Osteoblast (primary cell): ENCODE measurements around the gene MESD. TPM values are rescaled to one million over a fixed set of nuclear protein-coding genes. Genes with fewer than 3 reads are reported as not detected.

Experiments
- DNase-seq: peaks from one replicate; pipeline ENCODE4 v3.0.0; 2011; ENCODE audit warnings: low spot score, mixed read lengths; ENCODE audit not compliant: insufficient read length; ENCODE audit errors: missing footprints
- H2AFZ ChIP-seq: 2 replicates; pipeline ENCODE4 v1.6.0; 2011; ENCODE audit warnings: mild to moderate bottlenecking, low read length
- H3K27ac ChIP-seq: 2 replicates; pipeline ENCODE4 v1.5.1; 2011; ENCODE audit warnings: mild to moderate bottlenecking, low read depth, low read length, moderate library complexity
- H3K27me3 ChIP-seq: 2 replicates; pipeline ENCODE4 v1.6.0; 2012; ENCODE audit warnings: mild to moderate bottlenecking, control low read depth, inconsistent platforms, low read length, moderate library complexity; ENCODE audit not compliant: insufficient read depth
- H3K36me3 ChIP-seq: 2 replicates; pipeline ENCODE4 v1.5.1; 2011; ENCODE audit warnings: mild to moderate bottlenecking, low read length, control low read depth, moderate library complexity; ENCODE audit not compliant: insufficient read depth
- H3K4me1 ChIP-seq: 2 replicates; pipeline ENCODE4 v1.5.1; 2011; ENCODE audit warnings: mild to moderate bottlenecking, low read length, control low read depth, moderate library complexity; ENCODE audit not compliant: insufficient read depth
- H3K4me2 ChIP-seq: 2 replicates; pipeline ENCODE4 v1.6.0; 2011; ENCODE audit warnings: mild to moderate bottlenecking, low read length; ENCODE audit not compliant: insufficient read depth
- H3K4me3 ChIP-seq: fragments of 200-600 bp; sonication (generic); 3 replicates; pipeline ENCODE4 v1.5.1; 2012; ENCODE audit warnings: mild to moderate bottlenecking, low read length, inconsistent platforms; ENCODE audit not compliant: insufficient read depth
- H3K79me2 ChIP-seq: 2 replicates; pipeline ENCODE4 v1.6.0; 2012; ENCODE audit warnings: mild to moderate bottlenecking, low read length, control low read depth, inconsistent platforms; ENCODE audit not compliant: insufficient read depth
- H3K9me3 ChIP-seq: 2 replicates; pipeline ENCODE4 v1.5.1; 2011; ENCODE audit warnings: low read depth, low read length, control low read depth
- H4K20me1 ChIP-seq: 2 replicates; pipeline ENCODE4 v1.6.0; 2012; ENCODE audit warnings: mild to moderate bottlenecking, low read length, control low read depth; ENCODE audit not compliant: insufficient read depth
- CTCF ChIP-seq: IDR thresholded peaks from 2 replicates; pipeline ENCODE4 v1.5.1; 2011; ENCODE audit warnings: mild to moderate bottlenecking, low read depth, low read length, moderate library complexity; ENCODE audit errors: extremely low read depth
- total RNA-seq: library from RNA; depleted of rRNA; stranded (reverse); fragments of >200 nt; gene quantifications from 2 replicates; pipeline ENCODE4 v1.2.3, GENCODE V29; 2012

MESD gene
- total RNA-seq, 1 donor = 16.6 TPM

GRCh38 chr15:81010086-81010485 lies 20.5 kb upstream of the MESD start:
- Histone ChIP-seq H3K9me3 (no peaks in the 10 kb centered on the region), H4K20me1 (peaks cover 3% of the 10 kb centered on the region), H3K4me1 (no peaks in the 10 kb centered on the region), H3K27me3 (no peaks in the 10 kb centered on the region), H2AFZ (no peak overlapping the region), H3K36me3 (no peaks in the 10 kb centered on the region), H3K79me2 (peaks cover 30% of the 10 kb centered on the region), H3K27ac (no peak overlapping the region), H3K4me2 (no peak overlapping the region), H3K4me3 (no peak overlapping the region)
- no peak for DNase-seq
- TF ChIP-seq CTCF = no peak

GRCh38 chr15:81008312-81008711 lies 18.7 kb upstream of the MESD start:
- H3K27ac ChIP-seq = no peak overlapping the region
- no peak overlapping the region for H3K4me2 ChIP-seq
- peaks cover 6% of the 10 kb centered on the region for H3K36me3 ChIP-seq
- DNase-seq = no peak
- no peaks in the 10 kb centered on the region for H3K9me3 ChIP-seq
- H3K4me1 ChIP-seq = peaks cover 6% of the 10 kb centered on the region
- H3K79me2 ChIP-seq = peaks cover 48% of the 10 kb centered on the region
- H2AFZ ChIP-seq = no peak overlapping the region
- no peak for TF ChIP-seq CTCF
- H4K20me1 ChIP-seq = peaks cover 7% of the 10 kb centered on the region
- no peak overlapping the region for H3K4me3 ChIP-seq
- no peaks in the 10 kb centered on the region for H3K27me3 ChIP-seq

- no peak overlapping the region for H3K4me3 ChIP-seq
- H3K4me2 ChIP-seq = no peak overlapping the region
- peaks cover 55% of the 10 kb centered on the region for H3K79me2 ChIP-seq
- no peaks in the 10 kb centered on the region for H3K9me3 ChIP-seq
- no peak for TF ChIP-seq CTCF
- peaks cover 6% of the 10 kb centered on the region for H3K36me3 ChIP-seq
- H3K4me1 ChIP-seq = peaks cover 11% of the 10 kb centered on the region
- no peaks in the 10 kb centered on the region for H3K27me3 ChIP-seq
- H4K20me1 ChIP-seq = peaks cover 13% of the 10 kb centered on the region
- DNase-seq = no peak
- no peak overlapping the region for H2AFZ ChIP-seq
- no peak overlapping the region for H3K27ac ChIP-seq
Observed at GRCh38 chr15:81007428-81008064, 17.9 kb upstream of the MESD start.

- Histone ChIP-seq H3K27me3 (no peaks in the 10 kb centered on the region), H4K20me1 (peaks cover 16% of the 10 kb centered on the region), H3K79me2 (peaks cover 64% of the 10 kb centered on the region), H3K9me3 (no peaks in the 10 kb centered on the region), H3K4me1 (peaks cover 12% of the 10 kb centered on the region), H3K4me2 (no peak overlapping the region), H3K27ac (no peak overlapping the region), H2AFZ (no peak overlapping the region), H3K4me3 (no peak overlapping the region), H3K36me3 (peaks cover 6% of the 10 kb centered on the region)
- DNase-seq = no peak
- TF ChIP-seq CTCF = no peak
Observed at GRCh38 chr15:81006124-81006523, 16.5 kb upstream of the MESD start.
